Measurements from ENCODE around the gene EFHC1.

The EFHC1 gene

GRCh38 chr6:52511572-52512151 lies 91.5 kb downstream of the EFHC1 start:
- H3K4me3 ChIP-seq (ENCODE audit: low read length): no peak overlapping the region
- no peak for DNase-seq (ENCODE audit: low read depth, low spot score)

GRCh38 chr6:52512199-52512598 lies 92.1 kb downstream of the EFHC1 start:
- no peak overlapping the region for H3K4me3 ChIP-seq (ENCODE audit: low read length)
- DNase-seq (ENCODE audit: low read depth, low spot score): no peak

GRCh38 chr6:52513464-52513863 lies 93.3 kb downstream of the EFHC1 start:
- H3K4me3 ChIP-seq (ENCODE audit: low read length): no peak overlapping the region
- no peak for DNase-seq (ENCODE audit: low read depth, low spot score)

GRCh38 chr6:52513896-52514295 lies 93.8 kb downstream of the EFHC1 start:
- DNase-seq (ENCODE audit: low read depth, low spot score): no peak
- H3K4me3 ChIP-seq (ENCODE audit: low read length): no peak overlapping the region

- no peak overlapping the region for H3K4me3 ChIP-seq (ENCODE audit: low read length)
- no peak for DNase-seq (ENCODE audit: low read depth, low spot score)
Measured at GRCh38 chr6:52514514-52514913, 94.4 kb downstream of the EFHC1 start.

GRCh38 chr6:52515219-52515960 lies 95.2 kb downstream of the EFHC1 start:
- H3K4me3 ChIP-seq (ENCODE audit: low read length): no peak overlapping the region
- DNase-seq (ENCODE audit: low read depth, low spot score): no peak

GRCh38 chr6:52516269-52516668 lies 96.1 kb downstream of the EFHC1 start:
- no peak overlapping the region for H3K4me3 ChIP-seq (ENCODE audit: low read length)
- DNase-seq (ENCODE audit: low read depth, low spot score): no peak

- no peak overlapping the region for H3K4me3 ChIP-seq (ENCODE audit: low read length)
- no peak for DNase-seq (ENCODE audit: low read depth, low spot score)
Measured at GRCh38 chr6:52516943-52517342, 96.8 kb downstream of the EFHC1 start.

GRCh38 chr6:52517502-52518278 lies 97.5 kb downstream of the EFHC1 start:
- H3K4me3 ChIP-seq (ENCODE audit: low read length): no peak overlapping the region
- DNase-seq (ENCODE audit: low read depth, low spot score): no peak

- DNase-seq (ENCODE audit: low read depth, low spot score): no peak
- no peak overlapping the region for H3K4me3 ChIP-seq (ENCODE audit: low read length)
Measured at GRCh38 chr6:52518279-52518945, 98.3 kb downstream of the EFHC1 start.

GRCh38 chr6:52519618-52520017 lies 99.5 kb downstream of the EFHC1 start:
- no peak overlapping the region for H3K4me3 ChIP-seq (ENCODE audit: low read length)
- DNase-seq (ENCODE audit: low read depth, low spot score): no peak

GRCh38 chr6:52522151-52522626 lies 102.0 kb downstream of the EFHC1 start:
- H3K4me3 ChIP-seq (ENCODE audit: low read length): no peak overlapping the region
- no peak for DNase-seq (ENCODE audit: low read depth, low spot score)

- DNase-seq (ENCODE audit: low read depth, low spot score): no peak
- no peak overlapping the region for H3K4me3 ChIP-seq (ENCODE audit: low read length)
Measured at GRCh38 chr6:52522655-52523054, 102.5 kb downstream of the EFHC1 start.

GRCh38 chr6:52523378-52524142 lies 103.4 kb downstream of the EFHC1 start:
- no peak overlapping the region for H3K4me3 ChIP-seq (ENCODE audit: low read length)
- DNase-seq (ENCODE audit: low read depth, low spot score): peak; percentile 58

- no peak for DNase-seq (ENCODE audit: low read depth, low spot score)
- no peak overlapping the region for H3K4me3 ChIP-seq (ENCODE audit: low read length)
Measured at GRCh38 chr6:52524918-52525317, 104.8 kb downstream of the EFHC1 start.

- DNase-seq (ENCODE audit: low read depth, low spot score): no peak
Measured at GRCh38 chr6:52526634-52527033, 106.5 kb downstream of the EFHC1 start.

GRCh38 chr6:52527436-52527835 lies 107.3 kb downstream of the EFHC1 start:
- no peak overlapping the region for H3K4me3 ChIP-seq (ENCODE audit: low read length)
- DNase-seq (ENCODE audit: low read depth, low spot score): no peak

More at GRCh38 chr6:52526634-52527033, 106.5 kb downstream of the EFHC1 start:
- no peak overlapping the region for H3K4me3 ChIP-seq (ENCODE audit: low read length)

- DNase-seq (ENCODE audit: low read depth, low spot score): no peak
- no peak overlapping the region for H3K4me3 ChIP-seq (ENCODE audit: low read length)
Measured at GRCh38 chr6:52529311-52529710, 109.2 kb downstream of the EFHC1 start.

GRCh38 chr6:52530351-52530750 lies 110.2 kb downstream of the EFHC1 start:
- no peak for DNase-seq (ENCODE audit: low read depth, low spot score)
- no peak overlapping the region for H3K4me3 ChIP-seq (ENCODE audit: low read length)

All from Jurkat, Clone E6-1 (cell line).